Thyroid gland (tissue), 4 donors: ENCODE measurements around the gene SMURF2.

Experiments used
- POLR2A ChIP-seq, 2 donors: fragments of 450-650 bp; IDR thresholded peaks; one replicate each; pipeline ENCODE4 v1.6.1; 2017; ENCODE audit warnings: antibody characterized with exemption in 2 of 2, mild to moderate bottlenecking in 2 of 2, moderate library complexity in 1 of 2
- TF ChIP-seq, protein P1 (sequence below), 6 experiments: fragments of 200-600 bp in 3 of 6; fragments of 450-650 bp in 3 of 6; sonication (generic) in 3 of 6; IDR thresholded peaks; one replicate each; pipeline ENCODE4 v1.5.1; 2016 to 2019; ENCODE audit warnings: antibody characterized with exemption in 6 of 6, mild to moderate bottlenecking in 2 of 6, inconsistent platforms in 1 of 6, moderate library complexity in 1 of 6

DNA sequence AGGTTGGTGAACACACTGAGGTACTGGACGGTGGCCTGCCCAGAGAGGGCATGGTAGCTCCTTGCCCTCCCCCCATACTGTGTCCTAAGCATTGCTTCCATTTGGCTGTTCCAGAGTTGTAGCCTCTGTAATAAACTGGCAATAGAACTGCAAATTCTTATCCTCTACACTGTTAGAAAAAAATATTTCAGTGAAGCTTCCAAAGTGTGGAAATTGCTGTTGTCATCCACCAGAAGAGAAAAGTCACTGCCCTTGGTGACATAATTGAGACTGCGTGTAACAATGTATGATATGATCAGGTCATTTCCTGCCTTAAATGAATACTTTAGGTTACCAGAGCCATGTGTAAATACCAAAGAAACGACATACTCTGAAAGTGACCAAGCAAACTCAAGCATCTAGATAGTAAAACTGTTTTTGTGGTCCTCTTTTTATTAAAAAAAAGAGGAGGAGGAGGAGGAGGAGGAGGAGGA lies 89.4 kb downstream of the SMURF2 start:
- TF ChIP-seq, protein P1, sequence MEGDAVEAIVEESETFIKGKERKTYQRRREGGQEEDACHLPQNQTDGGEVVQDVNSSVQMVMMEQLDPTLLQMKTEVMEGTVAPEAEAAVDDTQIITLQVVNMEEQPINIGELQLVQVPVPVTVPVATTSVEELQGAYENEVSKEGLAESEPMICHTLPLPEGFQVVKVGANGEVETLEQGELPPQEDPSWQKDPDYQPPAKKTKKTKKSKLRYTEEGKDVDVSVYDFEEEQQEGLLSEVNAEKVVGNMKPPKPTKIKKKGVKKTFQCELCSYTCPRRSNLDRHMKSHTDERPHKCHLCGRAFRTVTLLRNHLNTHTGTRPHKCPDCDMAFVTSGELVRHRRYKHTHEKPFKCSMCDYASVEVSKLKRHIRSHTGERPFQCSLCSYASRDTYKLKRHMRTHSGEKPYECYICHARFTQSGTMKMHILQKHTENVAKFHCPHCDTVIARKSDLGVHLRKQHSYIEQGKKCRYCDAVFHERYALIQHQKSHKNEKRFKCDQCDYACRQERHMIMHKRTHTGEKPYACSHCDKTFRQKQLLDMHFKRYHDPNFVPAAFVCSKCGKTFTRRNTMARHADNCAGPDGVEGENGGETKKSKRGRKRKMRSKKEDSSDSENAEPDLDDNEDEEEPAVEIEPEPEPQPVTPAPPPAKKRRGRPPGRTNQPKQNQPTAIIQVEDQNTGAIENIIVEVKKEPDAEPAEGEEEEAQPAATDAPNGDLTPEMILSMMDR (IDR thresholded peaks at IDR 0.05), result no peak
- no peak for TF ChIP-seq POLR2A (IDR thresholded peaks at IDR 0.05)
